H1 (cell line): ENCODE data around the gene CHMP1B.

ENCODE experiments used
- ATF3 ChIP-seq: IDR thresholded peaks from 2 replicates; pipeline ENCODE4 v1.6.1; 2011; ENCODE audit warnings: low read depth, mild to moderate bottlenecking, low read length; ENCODE audit not compliant: insufficient read depth
- BRCA1 ChIP-seq: IDR thresholded peaks from 2 replicates; pipeline ENCODE4 v1.6.1; 2012; ENCODE audit warnings: low read depth, low read length, improper control_type of control experiment
- CHD2 ChIP-seq: IDR thresholded peaks from 2 replicates; pipeline ENCODE4 v1.6.1; 2012; ENCODE audit warnings: low read length, improper control_type of control experiment
- CTCF ChIP-seq, 3 experiments: IDR thresholded peaks; 1 replicate in 2 of 3; 2 replicates in 1 of 3; pipeline versions ENCODE4 v1.5.1 to v1.6.1; 2011; ENCODE audit warnings: low read length in 3 of 3, mild to moderate bottlenecking in 3 of 3, inconsistent platforms in 2 of 3, low read depth in 1 of 3, moderate library complexity in 1 of 3; ENCODE audit not compliant: insufficient read depth in 1 of 3; ENCODE audit errors: control extremely low read depth in 1 of 3
- EP300 ChIP-seq, 2 experiments: IDR thresholded peaks; 1 replicate in 1 of 2; 2 replicates in 1 of 2; pipeline ENCODE4 v1.6.1; 2011 to 2012; ENCODE audit warnings: low read depth in 2 of 2, low read length in 2 of 2, mild to moderate bottlenecking in 2 of 2, borderline replicate concordance in 1 of 2, inconsistent platforms in 1 of 2, moderate library complexity in 1 of 2
- EZH2 ChIP-seq: fragments of 200-600 bp; sonication (generic); IDR thresholded peaks from 2 replicates; pipeline ENCODE4 v1.7.1; 2012; ENCODE audit warnings: low read depth, mild to moderate bottlenecking, moderate library complexity, low read length, inconsistent platforms; ENCODE audit not compliant: severe bottlenecking
- POLR2A ChIP-seq, 2 experiments: IDR thresholded peaks; 1 replicate in 1 of 2; 2 replicates in 1 of 2; pipeline ENCODE4 v1.6.1; 2011; ENCODE audit warnings: low read depth in 2 of 2, low read length in 2 of 2, mild to moderate bottlenecking in 2 of 2; ENCODE audit errors: control extremely low read depth in 1 of 2
- RAD21 ChIP-seq, 2 experiments: IDR thresholded peaks in 1 of 2; conservative IDR thresholded peaks in 1 of 2; 2 replicates each; pipeline ENCODE4 v1.6.1; 2011; ENCODE audit warnings: low read depth in 2 of 2, low read length in 2 of 2, improper control_type of control experiment in 1 of 2, inconsistent platforms in 1 of 2, mild to moderate bottlenecking in 1 of 2, moderate library complexity in 1 of 2
- RNF2 ChIP-seq: fragments of 200-900, 300-1000 bp; sonication (generic); IDR thresholded peaks from 2 replicates; pipeline ENCODE4 v1.7.1; 2016; ENCODE audit warnings: borderline replicate concordance, low read depth, mild to moderate bottlenecking, antibody characterized with exemption, low read length; ENCODE audit not compliant: poor library complexity, severe bottlenecking; ENCODE audit errors: missing control alignments
- TAF7 ChIP-seq: optimal IDR thresholded peaks from 2 replicates; pipeline ENCODE3; 2011; ENCODE audit warnings: low read depth, mild to moderate bottlenecking, inconsistent platforms, low read length, moderate library complexity, borderline replicate concordance

GRCh38 chr18:11851806-11852337 is 659 bp downstream of the CHMP1B start:
- TF ChIP-seq RNF2 (no peak), RAD21 (IDR thresholded peaks at IDR 0.05 in 1 of 2, conservative IDR thresholded peaks at IDR 0.05 in 1 of 2; ENCODE audit: low read depth in 2 of 2, low read length in 2 of 2) (no peak), POLR2A (IDR thresholded peaks at IDR 0.05; ENCODE audit: control extremely low read depth in 1 of 2, low read depth in 2 of 2, low read length in 2 of 2) (no peak), CTCF (IDR thresholded peaks at IDR 0.05; ENCODE audit: control extremely low read depth in 1 of 3, insufficient read depth in 1 of 3, low read depth in 1 of 3, low read length in 3 of 3) (no peak), BRCA1 (no peak), EP300 (IDR thresholded peaks at IDR 0.05; ENCODE audit: borderline replicate concordance in 1 of 2, low read depth in 2 of 2, low read length in 2 of 2) (no peak), EZH2 (no peak), ATF3 (no peak), TAF7 (no peak), CHD2 (no peak)
